ENCODE measurements around the gene INKA2. TPM values are rescaled to one million over a fixed set of nuclear protein-coding genes. Genes with fewer than 3 reads are reported as not detected.

The INKA2 gene
- total RNA-seq, 1 donor from 2014 or later: 4.5 TPM

DNA sequence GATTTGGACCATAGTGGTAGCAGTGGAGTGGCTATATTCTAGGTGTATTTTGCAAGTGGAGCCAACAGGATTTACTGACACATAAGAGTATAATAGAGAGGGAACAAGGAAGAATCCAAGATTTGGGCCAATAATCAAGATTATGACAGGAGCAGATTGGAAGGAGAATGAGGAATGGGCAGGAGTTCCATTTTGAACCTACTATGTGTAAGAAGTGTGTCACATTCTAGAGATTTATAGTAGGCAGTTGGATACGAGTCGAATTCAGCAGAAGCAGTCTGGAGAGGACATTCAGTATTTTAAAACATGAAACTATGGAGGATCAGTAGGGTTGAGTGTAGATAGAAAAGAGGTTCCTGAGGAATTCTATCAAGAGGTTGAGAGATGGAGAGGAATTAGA lies 21.7 kb downstream of the INKA2 start:
- no peak overlapping the region for H3K4me3 ChIP-seq (ENCODE audit: low read depth, low read length)
- DNase-seq (ENCODE audit: low read depth): no peak
- H3K27me3 ChIP-seq (ENCODE audit: control insufficient read depth, insufficient read depth, low read length): no peaks in the 10 kb centered on the region
- FAIRE-seq: no peak
- H3K36me3 ChIP-seq (ENCODE audit: control insufficient read depth, insufficient read depth, low read length): no peaks in the 10 kb centered on the region
- TF ChIP-seq, protein P1, sequence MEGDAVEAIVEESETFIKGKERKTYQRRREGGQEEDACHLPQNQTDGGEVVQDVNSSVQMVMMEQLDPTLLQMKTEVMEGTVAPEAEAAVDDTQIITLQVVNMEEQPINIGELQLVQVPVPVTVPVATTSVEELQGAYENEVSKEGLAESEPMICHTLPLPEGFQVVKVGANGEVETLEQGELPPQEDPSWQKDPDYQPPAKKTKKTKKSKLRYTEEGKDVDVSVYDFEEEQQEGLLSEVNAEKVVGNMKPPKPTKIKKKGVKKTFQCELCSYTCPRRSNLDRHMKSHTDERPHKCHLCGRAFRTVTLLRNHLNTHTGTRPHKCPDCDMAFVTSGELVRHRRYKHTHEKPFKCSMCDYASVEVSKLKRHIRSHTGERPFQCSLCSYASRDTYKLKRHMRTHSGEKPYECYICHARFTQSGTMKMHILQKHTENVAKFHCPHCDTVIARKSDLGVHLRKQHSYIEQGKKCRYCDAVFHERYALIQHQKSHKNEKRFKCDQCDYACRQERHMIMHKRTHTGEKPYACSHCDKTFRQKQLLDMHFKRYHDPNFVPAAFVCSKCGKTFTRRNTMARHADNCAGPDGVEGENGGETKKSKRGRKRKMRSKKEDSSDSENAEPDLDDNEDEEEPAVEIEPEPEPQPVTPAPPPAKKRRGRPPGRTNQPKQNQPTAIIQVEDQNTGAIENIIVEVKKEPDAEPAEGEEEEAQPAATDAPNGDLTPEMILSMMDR (IDR thresholded peaks at IDR 0.05; ENCODE audit: insufficient read depth, low read length, severe bottlenecking): no peak

DNA sequence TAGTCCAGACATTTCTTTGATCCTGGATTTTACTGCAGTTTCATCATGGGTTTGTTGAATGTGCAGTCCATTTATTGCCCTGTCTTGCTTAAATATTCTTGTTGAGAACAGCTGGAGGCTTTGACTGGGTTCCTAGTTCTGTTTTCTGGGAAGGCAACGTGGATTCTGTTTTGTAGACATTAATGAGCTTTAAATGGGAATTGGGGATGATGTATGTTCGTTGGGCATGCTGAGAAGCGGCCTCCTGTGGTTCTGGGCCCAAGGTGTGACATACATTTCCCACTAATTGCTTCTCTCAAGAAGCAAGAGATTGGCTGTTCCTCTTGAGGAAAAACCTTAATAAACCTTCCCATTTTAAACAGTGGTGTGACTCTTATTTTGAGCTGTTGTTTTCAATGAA lies 22.9 kb downstream of the INKA2 start:
- FAIRE-seq (no peak), DNase-seq (ENCODE audit: low read depth) (no peak)
- Histone ChIP-seq H3K36me3 (ENCODE audit: control insufficient read depth, insufficient read depth, low read length) (no peaks in the 10 kb centered on the region), H3K4me3 (ENCODE audit: low read depth, low read length) (no peak overlapping the region), H3K27me3 (ENCODE audit: control insufficient read depth, insufficient read depth, low read length) (no peaks in the 10 kb centered on the region)
- TF ChIP-seq, protein P1 (IDR thresholded peaks at IDR 0.05; ENCODE audit: insufficient read depth, low read length, severe bottlenecking): no peak

GRCh38 chr1:111709986-111710385 lies 29.2 kb downstream of the INKA2 start:
- TF ChIP-seq, protein P1 (IDR thresholded peaks at IDR 0.05; ENCODE audit: insufficient read depth, low read length, severe bottlenecking): no peak
- peaks cover 4% of the 10 kb centered on the region for H3K36me3 ChIP-seq (ENCODE audit: control insufficient read depth, insufficient read depth, low read length)
- DNase-seq (ENCODE audit: low read depth) (no peak), FAIRE-seq (no peak)
- H3K27me3 ChIP-seq (ENCODE audit: control insufficient read depth, insufficient read depth, low read length): no peaks in the 10 kb centered on the region
- H3K4me3 ChIP-seq (ENCODE audit: low read depth, low read length): no peak overlapping the region

- peak; percentile 39 for DNase-seq (ENCODE audit: low read depth)
- H3K36me3 ChIP-seq (ENCODE audit: control insufficient read depth, insufficient read depth, low read length): peaks cover 4% of the 10 kb centered on the region
Measured at GRCh38 chr1:111707906-111708305, 31.3 kb downstream of the INKA2 start.

GRCh38 chr1:111706921-111707320 lies 32.3 kb downstream of the INKA2 start:
- Histone ChIP-seq H3K27me3 (ENCODE audit: control insufficient read depth, insufficient read depth, low read length) (no peaks in the 10 kb centered on the region), H3K36me3 (ENCODE audit: control insufficient read depth, insufficient read depth, low read length) (peaks cover 4% of the 10 kb centered on the region), H3K4me3 (ENCODE audit: low read depth, low read length) (no peak overlapping the region)
- DNase-seq (ENCODE audit: low read depth) (no peak), FAIRE-seq (no peak)
- TF ChIP-seq, protein P1 (IDR thresholded peaks at IDR 0.05; ENCODE audit: insufficient read depth, low read length, severe bottlenecking): no peak

More at GRCh38 chr1:111707906-111708305, 31.3 kb downstream of the INKA2 start:
- TF ChIP-seq, protein P1 (IDR thresholded peaks at IDR 0.05; ENCODE audit: insufficient read depth, low read length, severe bottlenecking): no peak
- Histone ChIP-seq H3K4me3 (ENCODE audit: low read depth, low read length) (no peak overlapping the region), H3K27me3 (ENCODE audit: control insufficient read depth, insufficient read depth, low read length) (no peaks in the 10 kb centered on the region)
- FAIRE-seq: no peak

GRCh38 chr1:111705841-111706240 lies 33.4 kb downstream of the INKA2 start:
- H3K36me3 ChIP-seq (ENCODE audit: control insufficient read depth, insufficient read depth, low read length): peaks cover 4% of the 10 kb centered on the region
- FAIRE-seq (no peak), DNase-seq (ENCODE audit: low read depth) (no peak)
- no peaks in the 10 kb centered on the region for H3K27me3 ChIP-seq (ENCODE audit: control insufficient read depth, insufficient read depth, low read length)
- H3K4me3 ChIP-seq (ENCODE audit: low read depth, low read length): no peak overlapping the region
- TF ChIP-seq, protein P1 (IDR thresholded peaks at IDR 0.05; ENCODE audit: insufficient read depth, low read length, severe bottlenecking): no peak
